ENCODE measurements around the gene ARPC1A.

DNA sequence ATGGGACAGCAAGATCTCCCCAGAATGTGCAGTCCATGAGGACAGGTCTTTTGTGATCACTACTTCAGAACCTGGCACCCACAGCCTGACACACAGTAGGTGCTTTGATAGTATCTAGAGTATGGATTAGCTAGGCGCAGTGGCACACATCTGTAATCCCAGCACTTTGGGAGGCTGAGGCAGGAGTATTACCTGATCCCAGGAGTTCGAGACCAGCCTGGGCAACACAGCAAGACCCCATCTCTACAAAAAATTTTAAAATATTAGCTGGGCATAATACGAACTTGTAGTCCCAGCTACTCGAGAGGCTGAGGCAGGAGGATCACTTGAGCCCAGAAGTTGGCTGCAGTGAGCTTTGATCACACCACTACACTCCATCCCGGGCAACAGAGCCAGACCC lies 26.5 kb downstream of the ARPC1A start:
- TF ChIP-seq SP1 (IDR thresholded peaks at IDR 0.05) (no peak), ELF4 (IDR thresholded peaks at IDR 0.05) (no peak), FOXM1 (IDR thresholded peaks at IDR 0.05; ENCODE audit: borderline replicate concordance) (no peak), HDGF (IDR thresholded peaks at IDR 0.05; ENCODE audit: borderline replicate concordance) (no peak), FOXK2 (IDR thresholded peaks at IDR 0.05) (no peak), FOXA1 (IDR thresholded peaks at IDR 0.05) (no peak), SUZ12 (IDR thresholded peaks at IDR 0.05) (no peak), L3MBTL2 (conservative IDR thresholded peaks at IDR 0.05) (no peak), ZNF384 (IDR thresholded peaks at IDR 0.05) (no peak), CTBP1 (IDR thresholded peaks at IDR 0.05; ENCODE audit: borderline replicate concordance) (no peak), NFRKB (IDR thresholded peaks at IDR 0.05) (no peak)
- TF ChIP-seq, protein P1, sequence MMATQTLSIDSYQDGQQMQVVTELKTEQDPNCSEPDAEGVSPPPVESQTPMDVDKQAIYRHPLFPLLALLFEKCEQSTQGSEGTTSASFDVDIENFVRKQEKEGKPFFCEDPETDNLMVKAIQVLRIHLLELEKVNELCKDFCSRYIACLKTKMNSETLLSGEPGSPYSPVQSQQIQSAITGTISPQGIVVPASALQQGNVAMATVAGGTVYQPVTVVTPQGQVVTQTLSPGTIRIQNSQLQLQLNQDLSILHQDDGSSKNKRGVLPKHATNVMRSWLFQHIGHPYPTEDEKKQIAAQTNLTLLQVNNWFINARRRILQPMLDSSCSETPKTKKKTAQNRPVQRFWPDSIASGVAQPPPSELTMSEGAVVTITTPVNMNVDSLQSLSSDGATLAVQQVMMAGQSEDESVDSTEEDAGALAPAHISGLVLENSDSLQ (IDR thresholded peaks at IDR 0.05), result no peak

Data from HEK293T (cell line).